Upper lobe of right lung (tissue), 1 donor: ENCODE measurements around the gene SPOCK1. TPM values are rescaled to one million over a fixed set of nuclear protein-coding genes. Genes with fewer than 3 reads are reported as not detected.

Experiments used
- ATAC-seq: fragments of 200-7000 bp; cut with Tn5 transposase; one replicate; pipeline ENCODE4 v1.9.1; 2020; ENCODE audit warnings: mild to moderate bottlenecking, moderate library complexity
- DNase-seq: peaks from one replicate; pipeline ENCODE4 v3.0.0-alpha.2; 2020
- H3K27ac ChIP-seq: fragments of 200-600 bp; one replicate; pipeline ENCODE4 v1.8.0; 2022
- H3K27me3 ChIP-seq: fragments of 200-600 bp; one replicate; pipeline ENCODE4 v1.8.0; 2022; ENCODE audit warnings: mild to moderate bottlenecking
- H3K36me3 ChIP-seq: fragments of 200-600 bp; one replicate; pipeline ENCODE4 v1.8.0; 2022
- H3K4me1 ChIP-seq: fragments of 200-600 bp; one replicate; pipeline ENCODE4 v1.8.0; 2022
- H3K4me3 ChIP-seq: fragments of 200-600 bp; one replicate; pipeline ENCODE4 v1.8.0; 2022; ENCODE audit warnings: mild to moderate bottlenecking
- H3K9me3 ChIP-seq: fragments of 200-600 bp; one replicate; pipeline ENCODE4 v1.8.0; 2022
- intact Hi-C: fragments of 100-400 bp; cut with DNase I; formaldehyde crosslinking; loops from one replicate; pipeline ENCODE4 v1.11.0; 2022
- total RNA-seq: library from RNA; stranded (reverse); fragmentation: NEBNext Ultra II Directional; extraction: Animal tissue kit (Norgen Biotek cat#: 25700); gene quantifications from one replicate; pipeline ENCODE4 v1.2.1, GENCODE V29; 2021
- TF ChIP-seq, protein P1 (sequence below): fragments of 200-600 bp; IDR thresholded peaks from one replicate; pipeline ENCODE4 v1.8.0; 2022; ENCODE audit warnings: antibody characterized with exemption
- donor health status: DM: no; HTN: yes; CAD: no; lungs with severe emphysema.

The SPOCK1 gene
- total RNA-seq, 1 donor from 2014 or later = 4.0 TPM

DNA sequence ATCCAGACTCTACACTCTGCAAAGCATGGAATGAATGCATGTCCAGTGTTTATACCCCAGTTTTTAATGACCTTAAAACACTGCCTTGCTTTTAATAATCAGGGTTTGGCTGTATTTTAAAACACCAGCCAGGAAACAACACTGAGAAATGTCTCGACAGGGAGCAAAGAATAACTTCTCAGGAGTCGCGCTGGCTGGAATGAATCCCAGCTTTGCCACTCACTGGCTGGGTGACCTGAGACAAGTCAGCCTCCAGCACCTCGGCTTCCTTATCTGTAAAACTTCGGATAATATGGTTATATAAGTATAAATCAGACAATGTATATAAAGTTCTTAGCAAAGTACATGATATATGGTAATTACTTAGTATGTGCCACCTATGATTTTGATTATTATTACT lies 505.0 kb downstream of the SPOCK1 start:
- Histone ChIP-seq H3K27me3 (no peaks in the 10 kb centered on the region), H3K36me3 (no peaks in the 10 kb centered on the region), H3K27ac (no peak overlapping the region), H3K4me3 (no peak overlapping the region), H3K4me1 (no peaks in the 10 kb centered on the region), H3K9me3 (no peaks in the 10 kb centered on the region)
- TF ChIP-seq, protein P1, sequence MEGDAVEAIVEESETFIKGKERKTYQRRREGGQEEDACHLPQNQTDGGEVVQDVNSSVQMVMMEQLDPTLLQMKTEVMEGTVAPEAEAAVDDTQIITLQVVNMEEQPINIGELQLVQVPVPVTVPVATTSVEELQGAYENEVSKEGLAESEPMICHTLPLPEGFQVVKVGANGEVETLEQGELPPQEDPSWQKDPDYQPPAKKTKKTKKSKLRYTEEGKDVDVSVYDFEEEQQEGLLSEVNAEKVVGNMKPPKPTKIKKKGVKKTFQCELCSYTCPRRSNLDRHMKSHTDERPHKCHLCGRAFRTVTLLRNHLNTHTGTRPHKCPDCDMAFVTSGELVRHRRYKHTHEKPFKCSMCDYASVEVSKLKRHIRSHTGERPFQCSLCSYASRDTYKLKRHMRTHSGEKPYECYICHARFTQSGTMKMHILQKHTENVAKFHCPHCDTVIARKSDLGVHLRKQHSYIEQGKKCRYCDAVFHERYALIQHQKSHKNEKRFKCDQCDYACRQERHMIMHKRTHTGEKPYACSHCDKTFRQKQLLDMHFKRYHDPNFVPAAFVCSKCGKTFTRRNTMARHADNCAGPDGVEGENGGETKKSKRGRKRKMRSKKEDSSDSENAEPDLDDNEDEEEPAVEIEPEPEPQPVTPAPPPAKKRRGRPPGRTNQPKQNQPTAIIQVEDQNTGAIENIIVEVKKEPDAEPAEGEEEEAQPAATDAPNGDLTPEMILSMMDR = no peak
- no peak for DNase-seq
- ATAC-seq = no peak
- intact Hi-C loops = no loop called here

DNA sequence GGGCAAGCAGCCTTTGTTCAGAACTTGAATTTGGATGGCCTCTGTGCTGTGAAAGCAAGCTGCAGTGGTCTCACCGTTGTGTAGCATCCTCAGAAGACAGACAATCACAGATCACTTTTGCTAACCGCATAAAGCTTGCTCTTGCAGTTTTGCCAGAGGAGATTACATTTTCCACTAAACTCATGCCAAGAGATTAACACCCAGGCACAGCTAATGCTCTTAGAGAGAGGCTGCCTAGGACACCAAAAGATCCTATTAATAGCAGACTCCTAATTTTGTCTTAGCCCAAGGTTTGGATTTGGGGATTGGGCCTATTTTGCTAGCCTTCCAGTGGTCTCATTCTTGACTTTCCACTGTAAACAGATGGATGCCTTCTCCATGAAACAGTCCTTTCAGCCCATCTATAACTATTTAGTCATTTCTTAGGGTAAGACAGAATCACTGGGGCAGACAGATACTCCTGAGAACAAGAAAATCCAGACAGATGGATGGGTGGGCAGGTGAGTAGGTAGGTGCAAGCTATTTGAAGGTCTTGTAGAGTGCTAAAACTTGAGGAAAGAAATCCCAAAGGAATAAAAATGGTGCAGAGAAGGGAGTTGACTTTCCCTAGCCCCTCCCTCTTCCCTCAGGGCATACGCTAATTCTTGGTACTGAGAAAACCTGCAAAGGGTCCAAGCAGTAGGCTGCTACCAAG lies 506.2 kb downstream of the SPOCK1 start:
- Histone ChIP-seq H3K4me1 (no peaks in the 10 kb centered on the region), H3K36me3 (no peaks in the 10 kb centered on the region), H3K9me3 (no peaks in the 10 kb centered on the region), H3K27ac (no peak overlapping the region), H3K27me3 (no peaks in the 10 kb centered on the region), H3K4me3 (no peak overlapping the region)
- intact Hi-C loops = no loop called here
- TF ChIP-seq, protein P1 = no peak
- DNase-seq = no peak
- no peak for ATAC-seq

DNA sequence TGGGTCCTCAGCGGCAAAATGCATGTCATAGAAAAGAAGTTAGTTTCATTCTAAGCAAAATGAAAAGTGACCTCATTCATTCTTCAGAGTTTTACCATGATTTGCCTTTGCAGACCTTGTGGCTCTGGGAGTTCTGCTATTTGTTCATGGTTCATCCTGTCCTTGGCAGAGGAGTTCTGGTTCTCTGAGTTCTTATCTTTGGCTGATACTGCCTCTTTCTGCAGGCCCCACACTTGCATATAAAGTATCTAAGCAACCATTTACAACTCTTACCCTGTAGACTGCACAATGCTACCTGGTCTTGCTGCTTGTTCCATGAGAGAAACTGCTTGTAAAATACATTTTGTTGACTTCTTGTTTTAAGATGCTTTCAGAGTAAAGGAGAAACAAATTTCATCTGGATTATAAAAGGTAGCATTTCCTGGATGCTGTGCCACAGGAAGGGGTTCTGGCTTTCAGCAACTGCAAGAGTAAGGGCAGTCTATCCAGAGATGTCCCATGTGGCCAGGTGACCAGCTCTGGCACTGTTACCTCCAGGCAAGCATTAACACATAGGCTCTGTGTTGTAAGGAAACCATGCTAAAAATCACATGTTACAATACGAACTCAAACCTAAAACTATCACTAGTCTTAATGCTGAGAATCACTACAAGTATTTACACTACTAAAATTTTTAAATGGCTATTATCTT lies 513.2 kb downstream of the SPOCK1 start:
- Histone ChIP-seq H3K4me1 (no peaks in the 10 kb centered on the region), H3K27me3 (no peaks in the 10 kb centered on the region), H3K4me3 (no peak overlapping the region), H3K9me3 (no peaks in the 10 kb centered on the region), H3K27ac (no peak overlapping the region), H3K36me3 (no peaks in the 10 kb centered on the region)
- TF ChIP-seq, protein P1 = no peak
- no peak for DNase-seq
- no peak for ATAC-seq
- intact Hi-C loops = no loop called here

DNA sequence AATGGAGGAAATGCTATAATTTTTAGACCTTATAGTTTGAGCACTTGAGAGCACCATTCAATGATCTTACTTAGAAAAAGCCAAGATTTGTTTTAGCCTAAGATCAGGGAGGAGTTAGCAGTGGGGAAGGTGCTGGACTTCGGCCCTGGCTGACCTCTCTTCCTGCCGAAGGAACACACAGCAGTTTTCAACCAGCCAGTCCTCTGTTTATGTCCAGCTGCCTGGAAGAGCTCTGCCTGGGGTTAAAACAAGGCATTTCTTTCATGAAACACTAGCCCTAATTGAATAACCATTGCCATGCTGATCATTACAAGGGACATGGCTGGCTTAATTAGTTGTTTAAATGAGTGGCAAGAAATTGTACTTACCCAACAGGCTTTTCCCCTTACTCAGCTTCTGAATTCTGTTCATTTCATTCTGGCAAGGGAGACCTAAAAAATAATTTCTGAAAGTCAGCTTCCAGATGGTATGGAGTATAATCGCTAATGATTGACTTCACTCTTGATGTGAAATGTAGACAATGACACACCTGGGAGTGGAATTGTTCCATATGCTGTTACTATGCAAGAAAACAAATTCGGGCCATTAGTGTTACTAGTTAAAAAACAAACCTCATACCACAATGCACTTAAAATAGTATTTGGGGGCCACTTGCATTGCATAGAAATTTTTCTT lies 514.2 kb downstream of the SPOCK1 start:
- no peak for ATAC-seq
- intact Hi-C loops = no loop called here

DNA sequence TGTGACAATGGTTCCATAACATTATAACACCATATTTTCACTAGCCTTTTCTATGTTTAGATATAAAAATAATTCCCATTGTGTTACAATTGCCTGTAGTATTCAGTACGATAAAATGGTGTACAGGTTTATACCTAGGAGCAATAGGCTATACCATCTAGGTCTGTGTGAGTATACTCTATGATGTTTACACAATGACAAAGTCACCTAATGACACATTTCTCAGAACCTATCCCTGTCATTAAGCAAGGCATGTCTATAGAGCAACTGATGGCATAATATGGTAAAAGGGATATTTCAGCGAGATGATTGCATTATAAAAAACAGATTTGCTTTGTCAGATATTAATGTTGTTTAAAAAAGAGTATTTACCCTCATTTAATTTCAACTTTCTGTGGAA lies 517.2 kb downstream of the SPOCK1 start:
- ATAC-seq = no peak
- Histone ChIP-seq H3K9me3 (no peaks in the 10 kb centered on the region), H3K27ac (no peak overlapping the region), H3K36me3 (no peaks in the 10 kb centered on the region), H3K27me3 (no peaks in the 10 kb centered on the region), H3K4me1 (no peaks in the 10 kb centered on the region), H3K4me3 (no peak overlapping the region)
- no peak for DNase-seq
- intact Hi-C loops = no loop called here
- TF ChIP-seq, protein P1 = no peak

More for the DNA sequence above, 514.2 kb downstream of the SPOCK1 start:
- DNase-seq = no peak
- TF ChIP-seq, protein P1 = no peak
- H3K9me3 ChIP-seq = no peaks in the 10 kb centered on the region
- no peaks in the 10 kb centered on the region for H3K36me3 ChIP-seq
- no peak overlapping the region for H3K4me3 ChIP-seq
- no peaks in the 10 kb centered on the region for H3K4me1 ChIP-seq
- no peaks in the 10 kb centered on the region for H3K27me3 ChIP-seq
- H3K27ac ChIP-seq = no peak overlapping the region
